HEK293T (cell line): Measurements from ENCODE around the gene WIPF3.
A peak's percentile ranks its signal among the peaks of the same experiment; 100 is the strongest.

Experiments used
- CTCF ChIA-PET: fragments of 350-600 bp; formaldehyde crosslinking; extraction: SDS; loops from one replicate; lab custom pipeline; 2021; ENCODE audit warnings: antibody characterized with exemption, inconsistent platforms; lab: Yijun Ruan, JAX
- POLR2A ChIA-PET: fragments of 350-600 bp; formaldehyde crosslinking; extraction: SDS; loops from one replicate; lab custom pipeline; 2020; ENCODE audit warnings: antibody characterized with exemption, inconsistent platforms; lab: Yijun Ruan, JAX
- DNase-seq: peaks from one replicate; pipeline ENCODE4 v3.0.0; 2012; ENCODE audit warnings: mixed read lengths; ENCODE audit errors: extremely low spot score
- ARNT ChIP-seq: fragments of 450-650 bp; IDR thresholded peaks from 2 replicates; pipeline ENCODE4 v1.6.1; 2017; ENCODE audit warnings: mild to moderate bottlenecking
- BHLHE40 ChIP-seq: fragments of 450-650 bp; IDR thresholded peaks from 2 replicates; pipeline ENCODE4 v1.6.1; 2016; ENCODE audit warnings: mild to moderate bottlenecking, moderate library complexity, borderline replicate concordance
- CTBP1 ChIP-seq: fragments of 450-650 bp; IDR thresholded peaks from 2 replicates; pipeline ENCODE4 v1.6.1; 2016; ENCODE audit warnings: borderline replicate concordance
- ELF4 ChIP-seq: fragments of 450-650 bp; IDR thresholded peaks from 2 replicates; pipeline ENCODE4 v1.6.1; 2017; ENCODE audit warnings: antibody characterized with exemption
- FOXA1 ChIP-seq: fragments of 450-650 bp; IDR thresholded peaks from 2 replicates; pipeline ENCODE4 v1.6.1; 2016; ENCODE audit warnings: mild to moderate bottlenecking
- FOXK2 ChIP-seq: fragments of 450-650 bp; IDR thresholded peaks from 2 replicates; pipeline ENCODE4 v1.6.1; 2016; ENCODE audit warnings: mild to moderate bottlenecking
- FOXM1 ChIP-seq: fragments of 450-650 bp; IDR thresholded peaks from 2 replicates; pipeline ENCODE4 v1.6.1; 2017; ENCODE audit warnings: mild to moderate bottlenecking, borderline replicate concordance
- HDGF ChIP-seq: fragments of 450-650 bp; IDR thresholded peaks from 2 replicates; pipeline ENCODE4 v1.6.1; 2017; ENCODE audit warnings: antibody characterized with exemption, borderline replicate concordance
- L3MBTL2 ChIP-seq: fragments of 450-650 bp; conservative IDR thresholded peaks from 2 replicates; pipeline ENCODE4 v1.6.1; 2016; ENCODE audit warnings: mild to moderate bottlenecking
- LEF1 ChIP-seq: fragments of 450-650 bp; IDR thresholded peaks from 2 replicates; pipeline ENCODE4 v1.6.1; 2017; ENCODE audit warnings: mild to moderate bottlenecking, borderline replicate concordance
- NFRKB ChIP-seq: fragments of 450-650 bp; IDR thresholded peaks from 2 replicates; pipeline ENCODE4 v1.6.1; 2016; ENCODE audit warnings: mild to moderate bottlenecking, moderate library complexity
- SP1 ChIP-seq: fragments of 450-650 bp; IDR thresholded peaks from 2 replicates; pipeline ENCODE4 v1.6.1; 2017
- SUZ12 ChIP-seq: fragments of 450-650 bp; IDR thresholded peaks from 2 replicates; pipeline ENCODE4 v1.6.1; 2016; ENCODE audit warnings: mild to moderate bottlenecking
- TARDBP ChIP-seq: fragments of 450-650 bp; IDR thresholded peaks from 2 replicates; pipeline ENCODE4 v1.6.1; 2016
- ZNF384 ChIP-seq: fragments of 450-650 bp; IDR thresholded peaks from 2 replicates; pipeline ENCODE4 v1.6.1; 2016
- TF ChIP-seq, protein P1 (sequence below): fragments of 450-650 bp; IDR thresholded peaks from 2 replicates; pipeline ENCODE4 v1.6.1; 2016

The WIPF3 gene

DNA sequence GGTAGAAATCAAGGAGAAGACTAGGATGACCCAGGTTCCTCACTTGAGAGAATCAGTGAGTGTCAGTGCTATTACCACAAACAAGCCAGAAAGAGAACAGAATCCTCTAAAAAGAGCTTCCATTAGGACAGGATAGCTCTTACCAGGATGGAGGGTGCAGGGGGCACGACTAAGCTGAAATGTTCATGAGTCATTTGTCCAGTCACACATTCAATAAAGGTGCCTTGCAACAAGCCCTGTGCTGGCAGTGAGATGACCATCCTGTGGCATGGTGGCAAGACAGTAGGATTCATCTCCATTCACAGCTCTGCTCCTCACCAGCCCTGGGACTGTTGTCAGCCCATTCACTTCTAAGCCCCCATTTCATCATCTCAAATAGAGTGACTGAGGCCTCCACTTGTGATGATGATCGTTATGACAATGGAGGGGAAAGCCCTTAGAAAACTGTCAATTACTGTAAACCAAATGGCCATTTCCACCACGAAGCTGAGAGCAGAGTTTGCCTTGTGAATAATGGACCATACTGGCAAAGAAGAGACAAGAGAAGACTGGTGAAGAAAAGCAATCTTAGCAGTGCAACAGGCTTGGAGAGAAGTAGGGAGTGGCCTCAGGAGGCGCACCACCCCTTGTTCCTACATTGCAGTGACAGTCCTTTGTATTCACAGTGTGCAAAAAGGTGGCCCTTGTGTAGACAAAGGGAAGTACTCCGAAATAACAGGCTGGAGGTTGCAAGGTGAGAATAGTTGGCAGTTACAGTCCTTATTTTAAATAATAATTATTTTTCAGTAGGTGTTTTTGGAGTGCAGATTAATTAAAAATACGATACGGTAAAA, 9.0 kb upstream of the WIPF3 start:
- POLR2A ChIA-PET = interaction anchor here (0.6 kb wide), 1 partner anchor 10 kb away, joined by 3 read pairs; no protein-coding TSS in a partner anchor
- TF ChIP-seq HDGF (no peak), ARNT (no peak)
- DNase-seq = no peak
- CTCF ChIA-PET = no interaction called here

DNA sequence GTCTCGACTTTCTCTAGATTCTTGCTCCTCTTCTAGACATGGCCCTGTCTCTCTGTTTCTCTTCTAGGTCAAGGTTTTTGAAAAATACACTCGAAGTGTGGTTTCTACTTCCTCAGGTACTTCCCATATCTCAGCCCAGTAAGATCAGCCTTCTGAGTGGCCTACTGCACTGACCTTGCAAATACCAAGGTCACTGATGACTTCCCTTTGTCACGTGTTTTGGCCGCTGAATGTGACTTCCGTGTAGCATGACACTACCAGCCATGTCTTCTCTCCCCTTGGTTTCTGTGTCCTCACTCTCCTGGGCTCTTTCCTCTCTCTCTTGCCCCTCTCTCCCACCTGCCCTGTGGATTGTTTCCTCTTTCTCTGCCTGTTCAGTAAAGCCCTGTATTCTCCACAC, 7.9 kb upstream of the WIPF3 start:
- ChIA-PET CTCF (no interaction called here), POLR2A (no interaction called here)
- DNase-seq = no peak
- no peak for TF ChIP-seq HDGF
- TF ChIP-seq ZNF384 = no peak
- TF ChIP-seq, protein P1, sequence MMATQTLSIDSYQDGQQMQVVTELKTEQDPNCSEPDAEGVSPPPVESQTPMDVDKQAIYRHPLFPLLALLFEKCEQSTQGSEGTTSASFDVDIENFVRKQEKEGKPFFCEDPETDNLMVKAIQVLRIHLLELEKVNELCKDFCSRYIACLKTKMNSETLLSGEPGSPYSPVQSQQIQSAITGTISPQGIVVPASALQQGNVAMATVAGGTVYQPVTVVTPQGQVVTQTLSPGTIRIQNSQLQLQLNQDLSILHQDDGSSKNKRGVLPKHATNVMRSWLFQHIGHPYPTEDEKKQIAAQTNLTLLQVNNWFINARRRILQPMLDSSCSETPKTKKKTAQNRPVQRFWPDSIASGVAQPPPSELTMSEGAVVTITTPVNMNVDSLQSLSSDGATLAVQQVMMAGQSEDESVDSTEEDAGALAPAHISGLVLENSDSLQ = no peak
- TF ChIP-seq ARNT = no peak
- no peak for TF ChIP-seq FOXA1
- no peak for TF ChIP-seq FOXK2
- no peak for TF ChIP-seq SUZ12
- TF ChIP-seq BHLHE40 = no peak

DNA sequence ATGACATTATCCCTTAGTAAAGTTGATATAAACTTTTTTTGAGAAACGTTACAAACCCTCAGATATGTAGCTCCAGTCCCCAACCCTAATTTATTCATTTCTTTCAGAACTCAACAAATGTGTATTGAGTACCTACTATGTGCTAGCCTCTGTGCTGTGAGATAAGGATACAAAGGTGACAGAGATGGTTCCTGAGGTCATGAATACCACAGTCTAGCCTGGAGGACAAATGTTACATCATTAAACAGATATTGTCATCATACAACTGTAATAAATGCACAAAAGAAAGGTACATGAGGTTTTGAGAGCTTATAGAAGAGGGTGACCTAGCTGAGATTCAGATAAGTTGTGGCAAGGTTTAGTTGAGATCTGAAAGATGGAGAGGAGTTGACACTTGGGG, 4.4 kb upstream of the WIPF3 start:
- ChIA-PET CTCF (no interaction called here), POLR2A (interaction anchor here (0.6 kb wide), 1 partner anchor 68 kb away, joined by 3 read pairs; no protein-coding TSS in a partner anchor)
- TF ChIP-seq FOXK2 = no peak
- DNase-seq = no peak

DNA sequence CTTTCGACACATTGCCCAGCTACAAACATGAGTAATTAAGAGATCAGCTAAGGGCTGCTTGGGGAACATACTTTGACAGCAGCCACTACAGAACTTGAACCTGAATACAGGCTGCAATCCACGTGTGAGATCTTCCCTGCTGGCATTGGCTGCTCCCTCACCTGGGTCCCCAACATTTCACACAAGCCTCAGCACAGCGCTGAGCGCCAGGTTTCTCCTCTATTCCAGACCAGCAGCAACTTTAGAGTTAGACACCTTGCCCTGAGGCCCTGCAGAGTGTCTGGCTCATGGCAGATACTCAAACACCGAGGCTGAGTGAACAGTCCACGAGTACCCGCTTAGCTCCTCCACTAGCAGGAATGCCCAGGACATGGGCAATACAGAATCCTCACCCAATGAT, 1.3 kb upstream of the WIPF3 start:
- DNase-seq = no peak
- ChIA-PET POLR2A (no interaction called here), CTCF (no interaction called here)
- TF ChIP-seq NFRKB = no peak
- TF ChIP-seq L3MBTL2 = no peak
- TF ChIP-seq FOXM1 = no peak
- TF ChIP-seq HDGF = no peak
- no peak for TF ChIP-seq FOXK2
- no peak for TF ChIP-seq SP1
- no peak for TF ChIP-seq ARNT
- no peak for TF ChIP-seq LEF1
- TF ChIP-seq BHLHE40 = no peak
- no peak for TF ChIP-seq ELF4
- TF ChIP-seq FOXA1 = no peak
- TF ChIP-seq CTBP1 = no peak
- TF ChIP-seq SUZ12 = no peak
- no peak for TF ChIP-seq TARDBP

DNA sequence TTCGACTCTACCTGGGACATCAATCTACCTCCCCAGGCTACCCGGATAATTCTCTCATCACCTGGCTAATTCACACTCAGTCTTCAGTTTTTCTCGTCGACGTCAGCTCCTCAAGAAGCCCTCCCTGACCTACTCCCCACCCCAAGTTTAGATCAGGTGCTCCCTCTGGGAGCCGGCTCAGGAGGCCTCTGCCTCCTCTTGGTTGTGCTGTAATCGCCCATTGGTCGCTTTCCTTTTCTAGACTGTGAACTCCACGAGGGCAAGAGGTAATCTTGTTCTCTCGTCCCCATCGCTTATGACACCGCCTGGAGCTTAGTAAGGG, 461 bp upstream of the WIPF3 start:
- CTCF ChIA-PET = no interaction called here
- TF ChIP-seq, protein P1 = no peak
- no peak for TF ChIP-seq ZNF384
- TF ChIP-seq CTBP1 = no peak
- no peak for TF ChIP-seq HDGF
- no peak for TF ChIP-seq NFRKB
- no peak for TF ChIP-seq LEF1
- no peak for TF ChIP-seq SUZ12
- no peak for TF ChIP-seq TARDBP
- TF ChIP-seq FOXA1 = no peak
- no peak for TF ChIP-seq L3MBTL2
- no peak for TF ChIP-seq FOXK2
- TF ChIP-seq FOXM1 = no peak
- TF ChIP-seq BHLHE40 = no peak
- TF ChIP-seq SP1 = no peak
- TF ChIP-seq ELF4 = no peak
- no peak for DNase-seq
- POLR2A ChIA-PET = no interaction called here

DNA sequence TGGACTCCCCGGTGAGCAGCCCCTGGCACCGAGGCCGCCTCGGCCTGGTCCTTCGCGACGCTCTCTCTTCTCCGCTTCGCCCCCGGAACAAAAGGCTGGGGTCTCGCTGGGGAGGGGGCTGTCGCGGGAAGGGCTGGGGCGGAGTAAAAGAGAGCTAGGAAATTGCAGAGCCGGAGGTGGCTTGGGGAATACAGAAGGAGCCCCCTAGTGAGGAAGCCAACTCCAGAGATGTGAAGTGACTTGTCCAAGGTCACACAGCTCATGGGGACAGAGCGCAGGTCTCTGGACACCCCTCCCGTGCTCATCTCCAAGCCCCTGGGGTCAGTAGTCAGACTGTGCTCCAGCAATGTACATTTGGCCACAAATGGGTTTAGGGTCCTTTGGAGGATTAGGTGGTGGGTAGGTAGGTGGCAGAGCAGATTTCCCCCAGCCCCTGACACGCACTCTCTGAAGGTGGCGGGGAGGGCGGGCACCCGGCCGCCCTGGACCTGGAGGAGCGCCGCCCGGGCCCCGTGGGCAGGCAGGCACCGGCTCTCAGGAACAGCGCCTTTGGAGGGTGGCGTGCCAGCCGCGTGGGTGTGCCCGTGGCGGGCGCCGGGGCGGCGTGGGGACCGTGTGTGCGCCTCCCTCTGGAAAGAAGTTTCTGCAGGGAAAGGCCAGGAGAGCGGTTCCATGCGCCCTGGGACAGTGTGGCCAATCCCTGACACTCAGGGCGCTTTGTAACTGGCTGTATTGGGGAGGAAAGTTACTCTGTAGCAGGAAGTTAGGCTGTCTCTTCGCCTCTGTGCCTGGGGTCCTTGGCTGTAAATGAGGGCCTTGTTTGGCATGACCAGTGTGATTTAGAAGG, 910 bp downstream of the WIPF3 start:
- ChIA-PET POLR2A (interaction anchor here (1.0 kb wide), 1 partner anchor 9 kb away, joined by 3 read pairs; no protein-coding TSS in a partner anchor), CTCF (no interaction called here)
- TF ChIP-seq L3MBTL2 = 0 out of 2 replicates have a peak, but pooled peaks have one; percentile 12
- TF ChIP-seq FOXA1 = no peak
- no peak for DNase-seq
